ENCODE measurements around the gene SFT2D3.

Gene SFT2D3

DNA sequence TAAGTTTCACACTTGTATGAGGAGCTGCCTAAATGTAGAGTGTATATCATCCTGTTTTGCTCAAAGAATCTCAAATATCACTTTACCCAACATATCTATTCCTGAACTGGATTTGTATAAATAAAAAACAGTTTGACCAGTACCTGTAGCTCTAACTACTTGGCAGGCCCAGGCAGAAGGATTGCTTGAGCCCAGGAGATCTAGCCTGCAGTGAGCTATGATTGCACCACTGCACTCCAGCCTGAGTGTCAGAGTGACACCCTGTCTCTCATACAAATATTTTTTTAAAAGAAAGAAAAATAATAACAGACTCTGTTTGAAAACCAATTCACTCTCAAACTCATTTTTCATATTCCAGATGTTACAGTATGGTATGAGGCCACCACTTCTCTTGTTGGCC lies 18.2 kb upstream of the SFT2D3 start:
- no peak for DNase-seq

DNA sequence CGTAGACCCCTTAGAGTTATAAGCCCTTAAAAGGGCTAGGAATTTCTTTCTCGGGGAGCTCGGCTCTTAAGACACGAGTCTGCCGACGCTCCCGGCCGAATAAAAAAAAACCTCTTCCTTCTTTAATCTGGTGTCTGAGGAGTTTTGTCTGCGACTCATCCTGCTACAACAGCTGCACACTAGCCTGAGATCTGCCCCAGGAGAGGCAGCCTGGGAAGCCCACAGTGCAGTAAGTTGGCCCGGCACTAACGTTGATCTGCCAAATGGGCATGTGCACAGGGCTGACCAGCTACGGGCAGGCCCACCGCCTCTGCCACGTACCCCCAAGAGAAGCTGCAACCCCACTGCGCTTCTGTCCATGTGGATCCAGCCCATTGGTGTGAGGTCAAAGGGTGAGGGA lies 17.5 kb upstream of the SFT2D3 start:
- no peak for DNase-seq

DNA sequence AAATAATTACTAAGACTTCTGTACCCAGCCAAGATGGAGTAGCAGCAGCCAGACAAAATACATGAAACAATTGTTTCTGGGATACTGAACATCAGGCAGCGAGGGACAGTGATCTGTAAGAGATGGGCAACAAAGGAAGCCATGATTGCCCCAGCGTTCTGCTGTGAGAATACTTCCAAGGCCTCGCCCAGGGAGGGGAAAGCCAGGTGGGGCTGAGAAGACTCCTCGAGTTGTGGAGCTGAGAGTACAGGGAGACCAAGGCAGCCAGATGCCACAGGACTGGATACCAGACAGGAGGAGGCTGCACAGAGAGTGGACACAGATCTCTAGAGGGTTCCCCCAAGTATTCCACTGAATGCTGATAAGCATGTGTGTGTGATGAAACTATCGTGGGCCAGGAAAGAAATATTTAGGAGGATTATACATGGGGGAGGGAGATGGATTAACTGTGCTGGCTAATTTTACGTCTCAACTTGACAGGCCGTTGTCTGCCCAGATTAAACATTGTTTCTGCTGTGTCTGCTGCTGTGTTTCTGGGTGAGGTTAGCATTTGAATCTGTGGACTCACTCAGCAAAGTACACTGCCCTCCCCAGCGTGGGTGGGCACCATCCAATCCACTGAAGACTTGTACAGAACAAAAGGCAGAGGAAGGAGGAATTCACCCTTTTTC lies 15.8 kb upstream of the SFT2D3 start:
- DNase-seq = no peak

DNA sequence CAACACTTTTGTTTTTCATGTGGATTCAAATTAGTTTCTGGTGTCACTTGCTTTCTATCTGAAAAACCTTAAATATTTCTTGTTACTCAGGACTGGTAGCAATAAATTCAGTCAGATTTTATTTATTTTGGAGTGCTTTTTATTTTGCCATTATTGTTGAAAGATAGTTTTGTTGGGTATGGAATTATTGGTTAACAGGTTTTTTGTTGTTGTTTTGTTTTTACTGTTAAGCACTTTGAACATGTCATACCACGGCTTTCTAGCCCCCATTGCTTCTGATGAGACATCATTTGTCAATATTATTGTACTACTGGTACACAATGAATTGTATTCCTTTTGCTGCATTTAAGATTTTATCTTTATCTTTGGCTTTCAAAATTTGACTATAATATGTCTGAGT lies 12.9 kb upstream of the SFT2D3 start:
- DNase-seq = no peak

DNA sequence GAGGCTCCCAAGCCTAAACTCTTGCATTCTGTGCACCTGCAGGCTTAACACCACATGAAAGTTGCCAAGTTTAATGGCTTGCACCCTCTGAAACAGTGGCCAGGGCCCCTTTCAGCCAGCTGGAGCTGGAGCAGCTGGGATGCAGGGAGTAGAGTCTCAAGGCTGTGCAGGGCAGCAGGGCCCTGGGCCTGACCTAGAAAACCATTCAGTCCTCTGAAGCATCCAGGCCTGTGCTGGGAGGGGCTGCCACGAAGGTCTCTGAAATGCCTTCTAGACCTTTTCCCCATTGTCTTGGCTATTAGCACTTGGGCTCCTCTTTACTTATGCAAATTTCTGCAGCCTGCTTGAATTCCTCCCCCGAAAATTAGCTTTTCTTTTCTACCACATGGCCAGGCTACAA lies 10.6 kb upstream of the SFT2D3 start:
- DNase-seq = no peak

DNA sequence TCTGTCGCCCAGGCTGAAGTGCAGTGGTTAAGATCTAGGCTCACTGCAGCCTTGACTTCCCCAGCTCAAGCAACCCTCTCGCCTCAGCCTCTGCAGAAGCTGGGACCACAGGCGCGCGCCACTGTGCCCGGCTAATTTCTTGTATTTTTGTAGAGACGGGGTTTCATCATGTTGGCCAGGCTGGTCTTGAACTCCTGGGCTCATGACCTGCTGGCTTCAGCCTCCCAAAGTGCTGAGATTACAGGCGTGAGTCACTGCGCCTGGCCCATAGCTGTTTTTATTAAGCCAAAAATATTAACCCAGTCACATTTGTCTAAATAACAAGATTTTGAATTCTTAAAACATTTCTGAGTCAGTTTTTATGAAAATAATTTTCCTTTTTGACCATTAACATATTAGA lies 6.3 kb upstream of the SFT2D3 start:
- DNase-seq = no peak

DNA sequence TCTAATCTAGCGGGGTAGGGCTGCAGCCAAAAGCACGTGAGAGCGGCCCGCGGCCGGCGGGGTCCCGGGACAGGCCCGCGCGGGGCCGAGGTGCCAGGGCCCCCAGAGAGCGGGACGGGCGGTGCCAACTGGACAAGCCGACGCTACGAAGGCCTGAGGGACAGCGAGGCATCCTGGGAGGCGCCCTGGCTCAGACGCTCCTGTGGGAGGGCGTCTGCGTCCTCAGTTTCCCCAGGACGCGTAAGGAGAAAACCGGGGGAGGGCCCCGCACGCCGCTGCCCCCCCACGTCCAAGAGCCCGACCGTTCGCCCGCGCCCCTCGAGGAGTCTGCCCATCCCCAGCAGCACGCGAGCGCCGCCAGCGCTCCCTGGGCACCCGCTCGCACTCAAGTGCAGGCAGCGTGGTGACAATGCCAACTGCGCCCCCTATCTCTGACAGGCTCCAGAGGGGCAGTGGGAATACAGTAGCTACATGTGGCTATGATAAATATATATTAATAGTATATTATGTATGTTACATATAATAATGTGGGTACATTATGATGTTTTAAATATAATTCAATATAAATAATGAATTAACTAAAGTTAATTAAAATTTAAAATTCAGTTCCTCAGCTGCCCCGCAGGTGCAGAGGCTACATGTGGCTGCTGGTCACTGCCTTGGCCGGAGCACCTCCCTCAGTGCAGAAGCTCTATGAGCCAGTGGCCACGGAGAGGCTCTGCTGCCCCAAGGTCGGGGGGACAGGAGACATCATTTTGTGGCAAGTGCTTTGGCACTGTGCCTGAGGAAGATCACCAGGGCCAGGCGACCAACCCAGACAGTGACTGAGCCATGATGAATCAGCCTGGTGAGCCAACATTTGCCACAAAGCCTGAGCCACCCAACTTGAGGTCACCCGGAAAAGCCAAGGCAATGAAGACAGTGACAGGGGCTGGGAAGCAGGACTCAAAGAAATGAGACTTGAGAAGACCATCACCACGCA lies 5.5 kb upstream of the SFT2D3 start:
- DNase-seq = no peak

DNA sequence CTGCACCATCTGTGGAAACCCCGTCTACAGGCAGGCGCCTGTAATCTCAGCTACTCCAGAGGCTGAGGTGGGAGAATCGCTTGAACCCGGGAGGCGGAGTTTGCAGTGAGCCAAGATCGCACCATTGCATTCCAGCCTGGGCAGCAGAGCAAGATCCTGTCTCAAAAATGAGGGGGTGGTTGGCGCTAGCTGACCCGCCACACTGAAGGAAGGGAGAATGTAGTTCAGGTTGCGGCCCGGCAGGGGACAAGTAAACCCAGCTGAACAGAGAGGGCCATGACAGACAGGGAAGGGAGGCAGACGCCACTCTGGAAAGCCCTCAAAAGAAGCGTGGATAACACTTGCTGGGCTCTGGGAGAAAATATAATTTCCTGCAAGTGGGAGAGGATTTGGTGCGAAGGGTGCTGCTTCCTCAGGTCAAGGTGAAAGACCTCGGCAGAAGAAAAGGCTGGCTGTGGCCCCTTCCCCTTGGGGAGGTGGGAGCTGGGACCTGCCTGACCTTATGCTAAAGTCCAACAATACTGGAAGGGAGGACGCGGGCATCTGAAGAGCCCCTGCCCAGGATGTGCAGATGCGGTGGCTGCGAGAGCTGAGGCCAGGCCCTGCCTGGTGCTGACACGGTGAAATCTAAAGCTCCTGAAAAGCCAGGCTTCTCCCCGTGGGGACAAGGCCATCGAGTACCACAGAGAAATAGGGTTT lies 3.7 kb upstream of the SFT2D3 start:
- no peak for DNase-seq

DNA sequence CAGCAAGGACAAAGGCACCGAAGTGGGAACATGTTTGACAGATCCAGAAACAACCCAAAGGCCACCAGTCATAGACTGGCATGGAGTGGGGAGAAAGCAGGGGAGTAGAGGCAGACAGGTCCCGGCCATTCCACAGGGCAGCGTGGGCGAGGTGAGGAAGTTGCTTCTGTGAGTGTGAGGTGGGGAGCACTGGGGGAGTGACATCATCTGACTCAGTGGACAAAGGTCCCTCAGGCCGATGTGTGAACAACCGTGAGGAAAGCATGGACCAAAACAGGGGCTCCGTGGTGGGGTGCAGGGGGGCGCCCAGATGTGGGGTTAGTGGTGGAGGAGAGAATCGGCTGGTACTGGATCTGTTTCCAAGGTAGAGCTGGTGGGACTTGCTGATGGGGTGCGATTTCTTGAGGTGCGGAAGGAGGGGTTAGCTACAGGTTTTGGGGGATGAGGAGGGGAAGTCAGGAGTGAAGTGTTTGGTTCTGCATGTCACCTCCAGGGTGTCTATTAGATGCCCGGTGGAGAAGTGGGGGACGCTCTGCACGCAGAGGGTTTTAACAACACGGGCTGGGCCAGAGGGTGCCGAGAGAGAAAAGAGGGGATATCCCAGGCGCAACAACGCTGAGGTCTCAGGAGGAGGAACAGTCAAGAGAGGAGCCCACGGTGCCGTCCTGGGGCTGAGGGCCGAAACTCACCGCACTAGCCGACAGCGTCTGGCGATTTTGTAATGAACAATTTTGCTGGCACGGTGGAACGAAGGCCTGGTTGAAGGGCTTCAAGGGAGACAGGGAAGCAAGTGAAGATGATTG lies 2.5 kb upstream of the SFT2D3 start:
- no peak for DNase-seq

DNA sequence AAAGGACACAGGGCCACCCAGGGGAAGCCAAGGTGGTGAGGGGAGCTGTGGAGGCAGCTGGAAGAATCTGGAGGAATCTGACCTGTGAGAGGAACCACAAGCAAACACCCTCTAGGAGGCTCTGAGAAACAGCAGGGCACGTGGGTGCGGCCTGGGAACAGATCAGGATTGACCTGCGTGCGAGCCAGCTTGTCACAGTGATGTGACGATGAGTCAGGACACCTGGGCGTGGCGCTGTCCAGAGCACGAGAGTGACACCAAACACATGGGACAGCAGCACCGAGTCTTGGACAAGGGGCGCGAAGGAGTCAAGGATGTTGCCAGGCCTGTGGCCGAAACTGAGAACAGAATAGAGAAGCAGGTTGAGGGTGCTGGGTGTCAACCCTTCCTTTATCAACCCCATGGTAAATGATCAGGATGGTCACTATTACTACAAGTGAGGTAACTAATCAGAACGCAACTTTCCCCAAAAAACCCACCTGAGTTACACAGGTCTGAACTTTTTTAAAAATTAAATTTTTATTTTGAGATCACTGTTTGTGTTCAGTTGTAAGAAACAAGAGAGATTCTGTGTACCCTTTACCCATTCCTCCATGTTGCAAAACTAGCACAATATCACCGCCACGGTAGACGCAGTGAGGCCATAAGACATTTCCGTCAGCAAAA lies 637 bp upstream of the SFT2D3 start:
- no peak for DNase-seq

DNA sequence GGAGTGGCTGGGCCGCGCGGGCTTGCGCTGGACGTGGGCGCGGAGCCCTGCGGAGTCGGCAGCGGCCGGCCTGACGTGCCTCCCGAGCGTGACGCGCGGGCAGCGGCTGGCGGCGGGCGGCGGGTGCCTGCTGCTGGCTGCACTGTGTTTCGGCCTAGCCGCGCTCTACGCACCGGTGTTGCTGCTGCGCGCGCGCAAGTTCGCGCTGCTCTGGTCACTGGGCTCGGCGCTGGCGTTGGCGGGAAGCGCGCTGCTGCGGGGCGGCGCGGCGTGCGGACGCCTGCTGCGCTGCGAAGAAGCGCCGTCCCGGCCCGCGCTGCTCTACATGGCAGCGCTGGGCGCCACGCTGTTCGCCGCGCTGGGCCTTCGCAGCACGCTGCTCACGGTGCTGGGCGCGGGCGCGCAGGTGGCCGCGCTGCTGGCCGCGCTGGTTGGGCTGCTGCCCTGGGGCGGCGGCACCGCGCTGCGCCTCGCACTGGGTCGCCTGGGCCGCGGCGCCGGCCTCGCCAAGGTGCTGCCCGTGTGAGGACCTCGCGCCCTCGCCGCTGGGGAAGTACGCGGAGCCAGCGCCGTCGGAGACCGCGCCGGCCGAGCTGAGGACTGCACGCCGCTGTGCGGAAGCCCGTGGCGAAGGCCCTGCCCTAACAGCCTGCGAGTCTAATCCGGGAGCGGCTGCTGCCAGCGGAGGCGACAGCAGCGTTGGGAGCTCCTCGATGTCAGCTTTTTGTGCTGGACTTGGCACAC lies 526 bp downstream of the SFT2D3 start:
- DNase-seq = no peak

DNA sequence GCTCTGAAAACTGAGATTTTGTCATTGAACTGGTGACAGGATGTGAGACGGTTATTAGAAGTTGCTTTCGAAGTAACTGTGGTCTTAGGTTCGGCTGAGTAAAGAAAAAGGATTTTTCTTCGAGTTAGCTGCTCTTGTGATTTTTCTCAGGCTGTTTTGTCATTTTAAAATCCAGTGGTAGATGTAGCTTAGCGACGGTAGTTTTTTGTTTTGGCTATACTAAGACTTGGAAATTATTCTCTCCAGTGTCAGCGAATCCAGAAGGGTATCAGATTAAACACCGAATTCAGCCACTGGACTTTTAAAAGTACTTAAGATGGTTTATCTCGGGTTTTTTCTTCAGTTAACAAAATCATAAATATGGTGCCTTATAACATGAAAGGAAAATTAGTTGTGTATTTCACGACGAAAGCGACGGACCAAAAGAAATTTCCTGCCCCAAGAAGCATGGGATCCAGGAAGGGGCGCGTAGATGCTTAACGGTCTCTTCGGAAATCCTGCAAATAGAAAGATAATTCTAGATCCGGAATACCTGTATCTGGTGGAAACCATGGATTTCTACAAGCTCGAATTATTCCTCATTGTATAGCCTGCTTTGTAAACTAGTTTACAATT lies 1.2 kb downstream of the SFT2D3 start:
- no peak for DNase-seq

DNA sequence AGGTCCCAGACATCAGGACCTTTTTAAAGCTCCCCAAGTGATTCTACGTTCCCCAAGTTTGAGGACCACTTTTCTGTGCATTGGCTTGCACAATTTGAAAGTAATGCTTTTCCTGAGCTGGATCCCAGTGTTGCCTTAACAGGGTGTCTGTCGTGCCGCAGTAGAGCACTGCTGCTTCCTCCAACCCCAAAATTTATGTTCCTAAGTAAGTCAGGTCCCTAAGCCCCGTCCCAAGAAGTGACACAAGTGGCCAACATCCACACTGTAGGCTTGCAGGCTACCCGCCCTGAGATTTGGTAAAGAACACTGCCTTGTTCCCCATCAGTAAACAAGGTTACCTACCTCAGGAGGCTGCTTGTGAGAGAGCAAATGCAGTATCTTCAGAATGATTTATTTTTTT lies 2.0 kb downstream of the SFT2D3 start:
- no peak for DNase-seq

DNA sequence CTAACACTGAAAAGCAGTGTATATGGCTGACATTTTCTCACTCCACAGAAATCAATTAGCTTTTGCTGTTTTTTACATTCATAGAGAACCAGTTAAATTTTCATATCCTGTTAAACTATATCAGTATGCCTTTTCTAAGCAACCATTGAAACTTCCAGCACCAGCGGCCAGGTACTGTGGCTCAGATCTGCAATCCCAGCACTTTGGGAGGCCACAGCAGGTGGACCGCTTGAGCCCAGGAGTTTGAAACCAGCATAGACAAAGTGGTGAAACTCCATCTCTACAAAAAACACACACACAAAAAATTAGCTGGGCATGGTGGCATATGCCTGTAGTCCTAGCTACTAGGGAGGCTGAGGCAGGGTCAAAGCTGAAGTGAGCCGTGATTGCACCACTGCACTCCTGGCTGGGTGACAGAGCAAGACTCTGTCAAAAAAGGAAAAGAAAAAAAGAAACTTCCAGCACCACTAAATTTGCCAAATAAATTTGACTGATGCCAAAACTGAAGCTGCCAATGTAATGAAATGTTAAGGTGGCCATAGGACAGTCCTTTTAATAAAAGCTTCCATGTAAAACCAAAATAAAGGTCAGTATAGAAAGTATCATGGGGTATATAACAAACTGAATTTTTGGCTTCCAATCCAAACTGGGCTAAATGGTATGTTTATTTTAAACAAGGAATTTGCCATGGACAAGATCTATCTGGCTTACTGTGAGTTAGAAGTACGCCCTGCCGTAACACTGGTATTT lies 3.5 kb downstream of the SFT2D3 start:
- DNase-seq = no peak

DNA sequence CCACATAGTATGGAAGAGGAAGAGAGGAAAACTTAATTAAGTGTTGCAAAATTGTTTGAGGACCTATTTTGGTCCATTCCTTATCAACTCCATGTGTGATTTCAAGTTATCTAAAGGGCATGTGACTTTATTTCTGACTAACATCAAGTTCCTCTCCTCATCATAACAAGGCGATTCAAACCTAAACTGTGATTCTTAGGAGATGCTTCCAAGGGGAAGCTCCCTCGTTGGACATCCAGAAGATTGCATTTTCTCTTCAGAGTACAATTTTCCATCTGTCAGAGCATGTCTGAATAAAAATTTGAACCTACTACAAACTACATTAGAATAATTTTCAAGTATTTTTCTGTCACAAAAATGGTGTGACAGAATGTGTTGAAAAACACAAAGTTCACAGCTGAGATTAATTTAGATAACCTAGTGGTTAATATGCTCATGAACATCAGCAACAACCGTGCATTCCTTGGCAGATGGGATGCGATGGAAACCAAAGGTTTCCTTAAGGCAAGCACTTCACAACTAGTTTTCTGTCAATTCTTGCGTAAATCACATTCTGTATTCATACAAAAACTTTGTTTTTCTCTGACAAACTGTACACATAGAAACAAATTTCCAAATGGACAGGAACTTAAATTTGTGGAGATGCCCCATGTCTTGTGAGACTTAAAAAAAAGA lies 4.2 kb downstream of the SFT2D3 start:
- no peak for DNase-seq

DNA sequence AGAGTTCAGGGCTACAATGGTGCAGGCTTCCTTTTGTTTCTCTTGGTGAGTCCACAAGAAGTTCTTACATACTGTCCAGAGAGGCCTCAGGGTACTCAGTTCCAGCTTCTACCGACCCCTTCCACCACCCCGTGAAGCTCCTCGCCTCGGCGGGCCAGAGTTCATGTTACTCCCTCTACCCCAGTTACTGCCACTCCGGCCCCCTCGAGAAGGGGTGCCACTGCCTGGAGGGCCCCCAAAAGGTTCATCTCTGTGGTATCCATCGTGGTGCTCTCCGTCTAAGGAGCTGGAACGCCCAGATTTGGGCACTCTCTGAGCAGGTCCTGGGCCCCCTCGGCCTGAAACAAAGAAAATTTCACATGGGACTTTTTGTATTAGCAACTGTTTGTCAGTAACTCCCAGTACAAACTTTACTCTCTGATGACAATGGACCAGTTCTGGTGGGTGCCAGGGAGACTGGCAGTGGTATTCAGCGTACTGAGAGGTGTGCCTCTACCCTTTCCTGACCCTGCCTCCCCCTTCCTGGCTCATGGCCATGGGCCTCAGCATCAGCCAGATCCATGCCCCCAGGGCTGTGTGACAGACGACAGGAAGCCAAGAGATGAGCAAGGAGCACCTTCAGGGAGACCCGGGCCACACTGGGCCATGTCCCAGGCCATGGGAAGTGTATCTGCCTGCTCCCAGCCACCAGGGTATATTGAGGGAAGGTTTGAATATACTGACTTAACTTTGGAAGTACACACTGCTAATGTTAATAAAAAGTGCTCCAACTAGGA lies 5.1 kb downstream of the SFT2D3 start:
- no peak for DNase-seq

DNA sequence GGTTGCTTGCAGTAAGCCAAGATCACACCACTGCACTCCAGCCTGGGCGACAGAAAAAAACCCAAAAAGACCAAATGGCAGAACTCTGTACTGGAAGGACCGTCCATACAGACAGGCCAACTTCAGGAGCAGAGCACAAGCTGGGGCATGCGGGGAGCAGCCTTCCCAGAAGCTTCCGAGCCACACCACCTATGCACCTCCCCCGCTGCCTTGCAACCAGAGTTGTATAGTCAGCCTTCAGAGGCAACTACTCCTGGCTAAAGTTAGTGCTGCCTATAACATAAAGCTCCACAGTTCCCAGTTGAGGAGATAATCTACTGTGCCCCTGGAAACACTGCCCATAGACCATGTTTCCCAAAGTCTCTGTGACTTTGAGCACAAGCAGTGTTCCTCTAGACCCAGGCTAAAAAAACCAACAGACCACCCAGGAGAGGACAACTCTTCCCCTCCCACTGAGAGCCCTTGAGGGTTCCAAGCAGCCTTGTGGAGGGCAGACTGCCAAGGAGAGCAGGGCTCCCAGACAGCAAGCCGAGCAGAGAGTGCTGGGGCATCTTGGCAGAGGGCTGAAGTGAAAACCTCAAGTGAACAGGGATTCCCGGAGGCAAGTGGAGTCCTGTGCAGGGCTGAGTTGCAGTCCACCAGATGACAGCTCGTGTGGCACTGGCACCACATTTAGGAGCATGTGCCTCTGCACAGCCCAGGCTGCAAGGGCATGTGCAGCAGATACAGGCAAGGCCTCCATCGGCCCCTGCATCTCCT lies 6.8 kb downstream of the SFT2D3 start:
- no peak for DNase-seq

DNA sequence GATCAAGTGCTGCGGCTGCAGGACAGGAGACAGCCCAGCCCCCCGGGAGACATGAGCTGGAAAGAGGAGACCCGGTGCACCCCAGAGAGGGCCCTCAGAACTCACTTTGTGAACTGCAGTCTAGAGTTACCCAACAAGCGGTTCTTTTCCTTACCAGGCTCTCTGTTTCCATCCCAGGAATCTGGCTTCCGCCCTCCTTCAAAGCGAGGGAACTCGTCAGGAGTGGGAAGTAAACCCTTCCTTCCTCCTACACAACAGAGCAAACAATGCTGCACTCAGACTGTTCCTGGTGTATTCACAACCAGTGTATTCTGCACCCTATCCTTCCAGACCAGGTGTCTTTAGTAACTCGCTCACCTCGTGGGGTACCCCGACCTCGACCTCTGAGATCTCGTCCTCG lies 8.0 kb downstream of the SFT2D3 start:
- DNase-seq = no peak
